ENCODE measurements around the gene BCL2L13. TPM values are rescaled to one million over a fixed set of nuclear protein-coding genes. Genes with fewer than 3 reads are reported as not detected.
"Not testable (repeated sequence)": the region's sequence is repeated elsewhere in the genome, so short reads cannot be mapped to it uniquely, and the experiment has no call there.

The BCL2L13 gene
- total RNA-seq, 1 experiment from 2014 or later = 38.1 TPM

DNA sequence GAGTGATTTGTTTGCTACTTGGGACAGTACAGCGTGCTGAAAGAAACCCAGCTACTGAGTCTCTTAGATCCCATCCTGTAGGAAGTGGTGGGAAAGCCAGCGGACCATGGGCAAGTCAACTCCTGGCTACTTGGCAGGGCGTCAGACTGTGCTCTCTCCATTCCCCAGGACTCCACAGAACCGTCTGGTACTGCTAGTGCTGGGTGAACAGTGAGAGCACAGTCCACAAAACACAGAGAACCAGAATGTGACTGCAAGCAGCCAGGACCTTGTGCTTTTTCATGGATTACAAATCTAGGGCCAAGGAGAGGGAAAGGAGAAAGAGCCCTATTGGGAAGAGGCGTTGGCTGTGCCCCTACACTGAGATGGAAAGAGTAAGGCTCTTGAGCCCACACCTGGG lies 125.5 kb downstream of the BCL2L13 start:
- H3K27me3 Mint-ChIP-seq (ENCODE audit: low read depth) = no peaks in the 10 kb centered on the region; the same call in 1 of the 2 replicates
- peaks cover 6% of the 10 kb centered on the region; the same call in 1 of the 2 replicates for H3K4me1 Mint-ChIP-seq
- TF ChIP-seq TEAD4 (CRISPR knock-in tag; IDR thresholded peaks at IDR 0.05) (no peak), CBFB (CRISPR knock-in tag; IDR thresholded peaks at IDR 0.05; ENCODE audit: low read depth) (no peak), SOX15 (CRISPR knock-in tag; IDR thresholded peaks at IDR 0.05) (no peak), FOXK1 (CRISPR knock-in tag; IDR thresholded peaks at IDR 0.05) (no peak), ZNF138 (CRISPR knock-in tag; conservative IDR thresholded peaks at IDR 0.05) (no peak), GRHL2 (CRISPR knock-in tag; IDR thresholded peaks at IDR 0.05; ENCODE audit: insufficient replicate concordance, severe bottlenecking) (no peak), CREM (CRISPR knock-in tag; IDR thresholded peaks at IDR 0.05) (no peak), OVOL2 (CRISPR knock-in tag; IDR thresholded peaks at IDR 0.05; ENCODE audit: borderline replicate concordance) (no peak), NFE2L1 (CRISPR knock-in tag; IDR thresholded peaks at IDR 0.05) (no peak), ZNF396 (CRISPR knock-in tag; IDR thresholded peaks at IDR 0.05; ENCODE audit: borderline replicate concordance) (no peak), RELA (CRISPR knock-in tag; IDR thresholded peaks at IDR 0.05; ENCODE audit: borderline replicate concordance) (no peak), TP53 (CRISPR knock-in tag; IDR thresholded peaks at IDR 0.05) (no peak), ZNF416 (CRISPR knock-in tag; IDR thresholded peaks at IDR 0.05) (no peak)
- TF ChIP-seq, protein P1, sequence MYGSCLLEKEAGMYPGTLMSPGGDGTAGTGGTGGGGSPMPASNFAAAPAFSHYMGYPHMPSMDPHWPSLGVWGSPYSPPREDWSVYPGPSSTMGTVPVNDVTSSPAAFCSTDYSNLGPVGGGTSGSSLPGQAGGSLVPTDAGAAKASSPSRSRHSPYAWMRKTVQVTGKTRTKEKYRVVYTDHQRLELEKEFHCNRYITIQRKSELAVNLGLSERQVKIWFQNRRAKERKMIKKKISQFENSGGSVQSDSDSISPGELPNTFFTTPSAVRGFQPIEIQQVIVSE (CRISPR knock-in tag; IDR thresholded peaks at IDR 0.05; ENCODE audit: borderline replicate concordance) = no peak
- TF ChIP-seq, protein P2, sequence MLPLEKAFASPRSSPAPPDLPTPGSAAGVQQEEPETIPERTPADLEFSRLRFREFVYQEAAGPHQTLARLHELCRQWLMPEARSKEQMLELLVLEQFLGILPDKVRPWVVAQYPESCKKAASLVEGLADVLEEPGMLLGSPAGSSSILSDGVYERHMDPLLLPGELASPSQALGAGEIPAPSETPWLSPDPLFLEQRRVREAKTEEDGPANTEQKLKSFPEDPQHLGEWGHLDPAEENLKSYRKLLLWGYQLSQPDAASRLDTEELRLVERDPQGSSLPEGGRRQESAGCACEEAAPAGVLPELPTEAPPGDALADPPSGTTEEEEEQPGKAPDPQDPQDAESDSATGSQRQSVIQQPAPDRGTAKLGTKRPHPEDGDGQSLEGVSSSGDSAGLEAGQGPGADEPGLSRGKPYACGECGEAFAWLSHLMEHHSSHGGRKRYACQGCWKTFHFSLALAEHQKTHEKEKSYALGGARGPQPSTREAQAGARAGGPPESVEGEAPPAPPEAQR (CRISPR knock-in tag; IDR thresholded peaks at IDR 0.05) = no peak
- TF ChIP-seq, protein P3, sequence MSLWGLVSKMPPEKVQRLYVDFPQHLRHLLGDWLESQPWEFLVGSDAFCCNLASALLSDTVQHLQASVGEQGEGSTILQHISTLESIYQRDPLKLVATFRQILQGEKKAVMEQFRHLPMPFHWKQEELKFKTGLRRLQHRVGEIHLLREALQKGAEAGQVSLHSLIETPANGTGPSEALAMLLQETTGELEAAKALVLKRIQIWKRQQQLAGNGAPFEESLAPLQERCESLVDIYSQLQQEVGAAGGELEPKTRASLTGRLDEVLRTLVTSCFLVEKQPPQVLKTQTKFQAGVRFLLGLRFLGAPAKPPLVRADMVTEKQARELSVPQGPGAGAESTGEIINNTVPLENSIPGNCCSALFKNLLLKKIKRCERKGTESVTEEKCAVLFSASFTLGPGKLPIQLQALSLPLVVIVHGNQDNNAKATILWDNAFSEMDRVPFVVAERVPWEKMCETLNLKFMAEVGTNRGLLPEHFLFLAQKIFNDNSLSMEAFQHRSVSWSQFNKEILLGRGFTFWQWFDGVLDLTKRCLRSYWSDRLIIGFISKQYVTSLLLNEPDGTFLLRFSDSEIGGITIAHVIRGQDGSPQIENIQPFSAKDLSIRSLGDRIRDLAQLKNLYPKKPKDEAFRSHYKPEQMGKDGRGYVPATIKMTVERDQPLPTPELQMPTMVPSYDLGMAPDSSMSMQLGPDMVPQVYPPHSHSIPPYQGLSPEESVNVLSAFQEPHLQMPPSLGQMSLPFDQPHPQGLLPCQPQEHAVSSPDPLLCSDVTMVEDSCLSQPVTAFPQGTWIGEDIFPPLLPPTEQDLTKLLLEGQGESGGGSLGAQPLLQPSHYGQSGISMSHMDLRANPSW (CRISPR knock-in tag; conservative IDR thresholded peaks at IDR 0.05; ENCODE audit: low read depth) = no peak
- TF ChIP-seq, protein P4, sequence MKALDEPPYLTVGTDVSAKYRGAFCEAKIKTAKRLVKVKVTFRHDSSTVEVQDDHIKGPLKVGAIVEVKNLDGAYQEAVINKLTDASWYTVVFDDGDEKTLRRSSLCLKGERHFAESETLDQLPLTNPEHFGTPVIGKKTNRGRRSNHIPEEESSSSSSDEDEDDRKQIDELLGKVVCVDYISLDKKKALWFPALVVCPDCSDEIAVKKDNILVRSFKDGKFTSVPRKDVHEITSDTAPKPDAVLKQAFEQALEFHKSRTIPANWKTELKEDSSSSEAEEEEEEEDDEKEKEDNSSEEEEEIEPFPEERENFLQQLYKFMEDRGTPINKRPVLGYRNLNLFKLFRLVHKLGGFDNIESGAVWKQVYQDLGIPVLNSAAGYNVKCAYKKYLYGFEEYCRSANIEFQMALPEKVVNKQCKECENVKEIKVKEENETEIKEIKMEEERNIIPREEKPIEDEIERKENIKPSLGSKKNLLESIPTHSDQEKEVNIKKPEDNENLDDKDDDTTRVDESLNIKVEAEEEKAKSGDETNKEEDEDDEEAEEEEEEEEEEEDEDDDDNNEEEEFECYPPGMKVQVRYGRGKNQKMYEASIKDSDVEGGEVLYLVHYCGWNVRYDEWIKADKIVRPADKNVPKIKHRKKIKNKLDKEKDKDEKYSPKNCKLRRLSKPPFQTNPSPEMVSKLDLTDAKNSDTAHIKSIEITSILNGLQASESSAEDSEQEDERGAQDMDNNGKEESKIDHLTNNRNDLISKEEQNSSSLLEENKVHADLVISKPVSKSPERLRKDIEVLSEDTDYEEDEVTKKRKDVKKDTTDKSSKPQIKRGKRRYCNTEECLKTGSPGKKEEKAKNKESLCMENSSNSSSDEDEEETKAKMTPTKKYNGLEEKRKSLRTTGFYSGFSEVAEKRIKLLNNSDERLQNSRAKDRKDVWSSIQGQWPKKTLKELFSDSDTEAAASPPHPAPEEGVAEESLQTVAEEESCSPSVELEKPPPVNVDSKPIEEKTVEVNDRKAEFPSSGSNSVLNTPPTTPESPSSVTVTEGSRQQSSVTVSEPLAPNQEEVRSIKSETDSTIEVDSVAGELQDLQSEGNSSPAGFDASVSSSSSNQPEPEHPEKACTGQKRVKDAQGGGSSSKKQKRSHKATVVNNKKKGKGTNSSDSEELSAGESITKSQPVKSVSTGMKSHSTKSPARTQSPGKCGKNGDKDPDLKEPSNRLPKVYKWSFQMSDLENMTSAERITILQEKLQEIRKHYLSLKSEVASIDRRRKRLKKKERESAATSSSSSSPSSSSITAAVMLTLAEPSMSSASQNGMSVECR (CRISPR knock-in tag; IDR thresholded peaks at IDR 0.05; ENCODE audit: borderline replicate concordance) = no peak
- TF ChIP-seq, protein P5, sequence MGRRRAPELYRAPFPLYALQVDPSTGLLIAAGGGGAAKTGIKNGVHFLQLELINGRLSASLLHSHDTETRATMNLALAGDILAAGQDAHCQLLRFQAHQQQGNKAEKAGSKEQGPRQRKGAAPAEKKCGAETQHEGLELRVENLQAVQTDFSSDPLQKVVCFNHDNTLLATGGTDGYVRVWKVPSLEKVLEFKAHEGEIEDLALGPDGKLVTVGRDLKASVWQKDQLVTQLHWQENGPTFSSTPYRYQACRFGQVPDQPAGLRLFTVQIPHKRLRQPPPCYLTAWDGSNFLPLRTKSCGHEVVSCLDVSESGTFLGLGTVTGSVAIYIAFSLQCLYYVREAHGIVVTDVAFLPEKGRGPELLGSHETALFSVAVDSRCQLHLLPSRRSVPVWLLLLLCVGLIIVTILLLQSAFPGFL (CRISPR knock-in tag; IDR thresholded peaks at IDR 0.05; ENCODE audit: borderline replicate concordance) = no peak
- TF ChIP-seq, protein P6, sequence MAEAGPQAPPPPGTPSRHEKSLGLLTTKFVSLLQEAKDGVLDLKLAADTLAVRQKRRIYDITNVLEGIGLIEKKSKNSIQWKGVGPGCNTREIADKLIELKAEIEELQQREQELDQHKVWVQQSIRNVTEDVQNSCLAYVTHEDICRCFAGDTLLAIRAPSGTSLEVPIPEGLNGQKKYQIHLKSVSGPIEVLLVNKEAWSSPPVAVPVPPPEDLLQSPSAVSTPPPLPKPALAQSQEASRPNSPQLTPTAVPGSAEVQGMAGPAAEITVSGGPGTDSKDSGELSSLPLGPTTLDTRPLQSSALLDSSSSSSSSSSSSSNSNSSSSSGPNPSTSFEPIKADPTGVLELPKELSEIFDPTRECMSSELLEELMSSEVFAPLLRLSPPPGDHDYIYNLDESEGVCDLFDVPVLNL (CRISPR knock-in tag; IDR thresholded peaks at IDR 0.05; ENCODE audit: borderline replicate concordance, low read depth) = no peak
- TF ChIP-seq, protein P7, sequence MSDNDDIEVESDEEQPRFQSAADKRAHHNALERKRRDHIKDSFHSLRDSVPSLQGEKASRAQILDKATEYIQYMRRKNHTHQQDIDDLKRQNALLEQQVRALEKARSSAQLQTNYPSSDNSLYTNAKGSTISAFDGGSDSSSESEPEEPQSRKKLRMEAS (CRISPR knock-in tag; IDR thresholded peaks at IDR 0.05) = no peak
- H3K27ac Mint-ChIP-seq = no peak overlapping the region
- DNase-seq (ENCODE audit: low spot score) = no peak
- ATAC-seq = no peak
- no peaks in the 10 kb centered on the region for H3K9me3 Mint-ChIP-seq
- H3K4me3 Mint-ChIP-seq = no peak overlapping the region
- ChIA-PET POLR2A (no interaction called here), CTCF (interaction anchor here (1.1 kb wide), 1 partner anchor 21 kb away, joined by 4 read pairs; no protein-coding TSS in a partner anchor)
- H3K36me3 Mint-ChIP-seq = no peaks in the 10 kb centered on the region

DNA sequence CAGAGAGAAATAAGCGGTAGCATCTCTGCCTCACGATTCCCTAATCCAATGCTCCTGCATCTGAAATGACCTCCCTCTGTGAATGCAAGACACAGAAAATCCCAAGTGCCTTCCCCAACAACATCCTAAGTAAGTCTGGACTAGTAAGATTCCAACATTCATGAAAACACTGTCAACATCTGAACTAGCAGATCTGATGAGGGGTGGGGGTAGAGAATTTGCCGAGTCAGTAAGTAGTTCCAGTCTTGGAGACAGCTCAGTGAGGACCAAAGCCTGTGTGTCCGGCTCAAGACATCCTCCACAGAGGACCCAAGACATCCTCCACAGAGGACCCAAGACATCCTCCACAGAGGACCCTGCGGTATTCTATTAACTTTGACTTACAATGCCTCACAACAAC lies 126.3 kb downstream of the BCL2L13 start:
- not testable (repeated sequence) for H3K27me3 Mint-ChIP-seq (ENCODE audit: low read depth); ATAC-seq; H3K27ac Mint-ChIP-seq; DNase-seq (ENCODE audit: low spot score); H3K36me3 Mint-ChIP-seq; H3K9me3 Mint-ChIP-seq; H3K4me1 Mint-ChIP-seq; H3K4me3 Mint-ChIP-seq
- POLR2A ChIA-PET = interaction anchor here (0.6 kb wide), 2 partner anchors 17 to 74 kb away, joined by 3 read pairs; no protein-coding TSS in a partner anchor
- CTCF ChIA-PET = interaction anchor here (1.1 to 2.0 kb wide), 5 partner anchors 11 to 22 kb away, joined by 4 to 13 read pairs (median 5); no protein-coding TSS in a partner anchor
